Measurements from ENCODE around the gene KCNC1.

Gene KCNC1

DNA sequence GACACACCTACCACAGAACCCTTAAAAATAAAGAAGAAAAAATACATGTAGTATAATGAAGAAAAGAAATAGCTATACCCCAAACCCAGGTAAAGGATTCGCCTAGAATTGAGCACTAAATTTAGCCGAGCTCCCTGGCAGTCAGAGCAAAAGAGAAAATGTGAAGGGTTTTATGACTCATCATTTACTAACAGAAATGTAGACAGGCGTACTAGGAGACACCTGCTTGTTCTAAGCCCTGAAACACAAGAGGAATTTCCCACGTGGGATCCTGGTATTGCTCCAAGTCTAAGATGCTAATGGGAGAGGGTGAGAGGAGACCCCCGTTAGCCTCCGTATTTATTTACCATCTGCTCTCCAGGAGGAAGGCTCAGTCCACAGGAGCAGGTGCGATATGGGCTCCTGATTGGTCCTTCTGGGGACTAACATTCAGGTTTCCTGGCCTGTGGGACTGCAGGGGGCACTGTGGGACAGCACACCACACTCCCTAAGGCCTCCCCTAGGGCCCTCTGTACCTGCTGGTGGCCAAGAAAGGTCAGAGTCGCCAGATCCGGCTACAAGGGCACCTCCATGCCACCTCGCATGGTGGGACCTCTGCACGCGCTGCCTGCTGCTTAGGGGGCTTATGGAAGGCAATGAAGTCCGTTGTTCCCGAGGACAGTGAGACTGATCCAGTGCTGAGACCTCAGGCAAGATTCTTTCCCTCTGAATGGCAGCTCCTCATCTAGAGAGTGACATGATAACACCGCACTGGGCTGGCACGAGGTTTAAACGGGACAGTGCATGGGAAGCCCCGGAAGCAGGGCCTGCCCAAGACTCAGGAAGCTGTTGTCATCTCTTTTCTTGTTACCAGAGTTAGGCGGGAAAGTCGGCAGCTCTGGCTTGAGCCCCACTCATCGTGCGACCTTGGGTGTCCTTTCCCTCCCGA, 25.8 kb downstream of the KCNC1 start:
- ATAC-seq, result peak; percentile 95
- TF ChIP-seq CSDC2 (CRISPR knock-in tag; IDR thresholded peaks at IDR 0.05) (no peak), ZFP30 (CRISPR knock-in tag; IDR thresholded peaks at IDR 0.05) (no peak), ZNF70 (CRISPR knock-in tag; IDR thresholded peaks at IDR 0.05) (no peak), OSR1 (CRISPR knock-in tag; IDR thresholded peaks at IDR 0.05) (no peak), ESRRG (CRISPR knock-in tag; IDR thresholded peaks at IDR 0.05) (no peak)
- TF ChIP-seq, protein P1, sequence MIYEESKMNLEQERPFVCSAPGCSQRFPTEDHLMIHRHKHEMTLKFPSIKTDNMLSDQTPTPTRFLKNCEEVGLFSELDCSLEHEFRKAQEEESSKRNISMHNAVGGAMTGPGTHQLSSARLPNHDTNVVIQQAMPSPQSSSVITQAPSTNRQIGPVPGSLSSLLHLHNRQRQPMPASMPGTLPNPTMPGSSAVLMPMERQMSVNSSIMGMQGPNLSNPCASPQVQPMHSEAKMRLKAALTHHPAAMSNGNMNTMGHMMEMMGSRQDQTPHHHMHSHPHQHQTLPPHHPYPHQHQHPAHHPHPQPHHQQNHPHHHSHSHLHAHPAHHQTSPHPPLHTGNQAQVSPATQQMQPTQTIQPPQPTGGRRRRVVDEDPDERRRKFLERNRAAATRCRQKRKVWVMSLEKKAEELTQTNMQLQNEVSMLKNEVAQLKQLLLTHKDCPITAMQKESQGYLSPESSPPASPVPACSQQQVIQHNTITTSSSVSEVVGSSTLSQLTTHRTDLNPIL (CRISPR knock-in tag; IDR thresholded peaks at IDR 0.05; ENCODE audit: low read depth), result no peak
- TF ChIP-seq, protein P2, sequence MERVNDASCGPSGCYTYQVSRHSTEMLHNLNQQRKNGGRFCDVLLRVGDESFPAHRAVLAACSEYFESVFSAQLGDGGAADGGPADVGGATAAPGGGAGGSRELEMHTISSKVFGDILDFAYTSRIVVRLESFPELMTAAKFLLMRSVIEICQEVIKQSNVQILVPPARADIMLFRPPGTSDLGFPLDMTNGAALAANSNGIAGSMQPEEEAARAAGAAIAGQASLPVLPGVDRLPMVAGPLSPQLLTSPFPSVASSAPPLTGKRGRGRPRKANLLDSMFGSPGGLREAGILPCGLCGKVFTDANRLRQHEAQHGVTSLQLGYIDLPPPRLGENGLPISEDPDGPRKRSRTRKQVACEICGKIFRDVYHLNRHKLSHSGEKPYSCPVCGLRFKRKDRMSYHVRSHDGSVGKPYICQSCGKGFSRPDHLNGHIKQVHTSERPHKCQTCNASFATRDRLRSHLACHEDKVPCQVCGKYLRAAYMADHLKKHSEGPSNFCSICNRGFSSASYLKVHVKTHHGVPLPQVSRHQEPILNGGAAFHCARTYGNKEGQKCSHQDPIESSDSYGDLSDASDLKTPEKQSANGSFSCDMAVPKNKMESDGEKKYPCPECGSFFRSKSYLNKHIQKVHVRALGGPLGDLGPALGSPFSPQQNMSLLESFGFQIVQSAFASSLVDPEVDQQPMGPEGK (CRISPR knock-in tag; IDR thresholded peaks at IDR 0.05; ENCODE audit: borderline replicate concordance), result no peak

DNA sequence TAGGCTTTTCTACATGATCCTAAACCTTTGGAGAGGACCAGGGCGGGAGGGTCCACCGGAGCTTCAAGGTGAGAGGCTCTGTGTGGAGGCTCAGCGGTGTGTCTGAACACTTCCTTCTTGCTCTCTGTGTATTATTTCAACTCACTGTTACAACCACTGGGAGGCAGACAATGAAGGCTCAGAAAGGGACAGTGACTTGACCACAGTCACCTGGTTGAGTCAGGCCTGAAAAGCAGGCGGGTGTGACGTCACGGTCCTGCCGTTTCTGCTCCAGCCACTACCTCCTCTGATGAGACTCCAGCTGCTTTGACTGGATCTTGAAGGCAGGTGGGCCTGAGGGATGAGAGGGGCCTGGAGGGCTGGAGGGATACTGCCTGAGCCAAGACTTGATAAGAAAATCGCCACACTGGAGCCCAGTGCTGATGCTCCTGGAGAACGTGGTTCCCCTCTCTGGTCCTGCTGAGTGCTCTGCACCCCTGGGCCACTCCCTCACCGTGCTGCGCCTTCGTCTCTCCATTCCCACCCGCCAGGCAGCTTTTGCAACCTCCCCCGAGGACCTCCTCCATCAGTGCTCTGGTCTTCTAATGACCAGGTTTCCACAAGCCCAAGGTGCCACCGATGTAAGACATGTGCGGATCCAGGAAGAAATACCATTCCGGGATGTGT, 27.9 kb downstream of the KCNC1 start:
- no peak for ATAC-seq
- TF ChIP-seq ESRRG (CRISPR knock-in tag; IDR thresholded peaks at IDR 0.05), result no peak
- no peak for TF ChIP-seq SNAI2 (CRISPR knock-in tag; IDR thresholded peaks at IDR 0.05)
- TF ChIP-seq, protein P3, sequence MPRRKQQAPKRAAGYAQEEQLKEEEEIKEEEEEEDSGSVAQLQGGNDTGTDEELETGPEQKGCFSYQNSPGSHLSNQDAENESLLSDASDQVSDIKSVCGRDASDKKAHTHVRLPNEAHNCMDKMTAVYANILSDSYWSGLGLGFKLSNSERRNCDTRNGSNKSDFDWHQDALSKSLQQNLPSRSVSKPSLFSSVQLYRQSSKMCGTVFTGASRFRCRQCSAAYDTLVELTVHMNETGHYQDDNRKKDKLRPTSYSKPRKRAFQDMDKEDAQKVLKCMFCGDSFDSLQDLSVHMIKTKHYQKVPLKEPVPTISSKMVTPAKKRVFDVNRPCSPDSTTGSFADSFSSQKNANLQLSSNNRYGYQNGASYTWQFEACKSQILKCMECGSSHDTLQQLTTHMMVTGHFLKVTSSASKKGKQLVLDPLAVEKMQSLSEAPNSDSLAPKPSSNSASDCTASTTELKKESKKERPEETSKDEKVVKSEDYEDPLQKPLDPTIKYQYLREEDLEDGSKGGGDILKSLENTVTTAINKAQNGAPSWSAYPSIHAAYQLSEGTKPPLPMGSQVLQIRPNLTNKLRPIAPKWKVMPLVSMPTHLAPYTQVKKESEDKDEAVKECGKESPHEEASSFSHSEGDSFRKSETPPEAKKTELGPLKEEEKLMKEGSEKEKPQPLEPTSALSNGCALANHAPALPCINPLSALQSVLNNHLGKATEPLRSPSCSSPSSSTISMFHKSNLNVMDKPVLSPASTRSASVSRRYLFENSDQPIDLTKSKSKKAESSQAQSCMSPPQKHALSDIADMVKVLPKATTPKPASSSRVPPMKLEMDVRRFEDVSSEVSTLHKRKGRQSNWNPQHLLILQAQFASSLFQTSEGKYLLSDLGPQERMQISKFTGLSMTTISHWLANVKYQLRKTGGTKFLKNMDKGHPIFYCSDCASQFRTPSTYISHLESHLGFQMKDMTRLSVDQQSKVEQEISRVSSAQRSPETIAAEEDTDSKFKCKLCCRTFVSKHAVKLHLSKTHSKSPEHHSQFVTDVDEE (CRISPR knock-in tag; IDR thresholded peaks at IDR 0.05), result no peak
- no peak for TF ChIP-seq GLIS3 (CRISPR knock-in tag; IDR thresholded peaks at IDR 0.05)
- TF ChIP-seq TOX (CRISPR knock-in tag; IDR thresholded peaks at IDR 0.05; ENCODE audit: borderline replicate concordance), result no peak

DNA sequence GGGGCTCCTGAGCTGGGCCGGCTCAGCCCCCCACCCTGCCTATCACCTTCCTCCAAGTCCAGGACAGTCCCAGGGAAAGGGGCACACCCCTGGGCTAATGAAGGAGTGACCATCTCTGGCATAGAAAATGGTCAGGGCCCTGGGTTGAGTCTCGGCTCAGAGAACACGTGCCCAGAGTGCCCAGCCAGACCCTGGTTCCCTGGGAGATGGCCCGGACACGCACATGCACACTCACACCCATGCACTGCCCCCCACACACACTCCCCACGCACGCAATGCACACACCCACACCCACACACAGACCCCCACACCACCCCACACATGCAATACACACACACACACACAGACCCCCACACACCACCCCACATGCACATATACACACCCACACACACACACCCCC, 28.7 kb downstream of the KCNC1 start:
- ATAC-seq, result no peak
- no peak for TF ChIP-seq ESRRG (CRISPR knock-in tag; IDR thresholded peaks at IDR 0.05)
- TF ChIP-seq, protein P4, sequence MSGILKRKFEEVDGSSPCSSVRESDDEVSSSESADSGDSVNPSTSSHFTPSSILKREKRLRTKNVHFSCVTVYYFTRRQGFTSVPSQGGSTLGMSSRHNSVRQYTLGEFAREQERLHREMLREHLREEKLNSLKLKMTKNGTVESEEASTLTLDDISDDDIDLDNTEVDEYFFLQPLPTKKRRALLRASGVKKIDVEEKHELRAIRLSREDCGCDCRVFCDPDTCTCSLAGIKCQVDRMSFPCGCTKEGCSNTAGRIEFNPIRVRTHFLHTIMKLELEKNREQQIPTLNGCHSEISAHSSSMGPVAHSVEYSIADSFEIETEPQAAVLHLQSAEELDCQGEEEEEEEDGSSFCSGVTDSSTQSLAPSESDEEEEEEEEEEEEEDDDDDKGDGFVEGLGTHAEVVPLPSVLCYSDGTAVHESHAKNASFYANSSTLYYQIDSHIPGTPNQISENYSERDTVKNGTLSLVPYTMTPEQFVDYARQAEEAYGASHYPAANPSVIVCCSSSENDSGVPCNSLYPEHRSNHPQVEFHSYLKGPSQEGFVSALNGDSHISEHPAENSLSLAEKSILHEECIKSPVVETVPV (CRISPR knock-in tag; IDR thresholded peaks at IDR 0.05), result no peak
- no peak for TF ChIP-seq ZFP3 (CRISPR knock-in tag; IDR thresholded peaks at IDR 0.05)
- TF ChIP-seq, protein P2 (CRISPR knock-in tag; IDR thresholded peaks at IDR 0.05; ENCODE audit: borderline replicate concordance), result no peak
- no peak for TF ChIP-seq ZNF8 (CRISPR knock-in tag; IDR thresholded peaks at IDR 0.05)
- TF ChIP-seq, protein P3 (CRISPR knock-in tag; IDR thresholded peaks at IDR 0.05), result no peak
- TF ChIP-seq, protein P1 (CRISPR knock-in tag; IDR thresholded peaks at IDR 0.05; ENCODE audit: low read depth), result no peak
- TF ChIP-seq RARB (CRISPR knock-in tag; IDR thresholded peaks at IDR 0.05), result no peak
- no peak for TF ChIP-seq GLIS3 (CRISPR knock-in tag; IDR thresholded peaks at IDR 0.05)
- TF ChIP-seq ZNF70 (CRISPR knock-in tag; IDR thresholded peaks at IDR 0.05), result no peak
- no peak for TF ChIP-seq ZC3H10 (CRISPR knock-in tag; IDR thresholded peaks at IDR 0.05)
- no peak for TF ChIP-seq TOX (CRISPR knock-in tag; IDR thresholded peaks at IDR 0.05; ENCODE audit: borderline replicate concordance)
- no peak for TF ChIP-seq ISL1 (CRISPR knock-in tag; IDR thresholded peaks at IDR 0.05)
- no peak for TF ChIP-seq BACH2 (CRISPR knock-in tag; IDR thresholded peaks at IDR 0.05; ENCODE audit: borderline replicate concordance)
- no peak for TF ChIP-seq ARNTL (CRISPR knock-in tag; IDR thresholded peaks at IDR 0.05; ENCODE audit: borderline replicate concordance, low read depth)
- TF ChIP-seq PPARA (CRISPR knock-in tag; IDR thresholded peaks at IDR 0.05; ENCODE audit: borderline replicate concordance), result no peak
